GM12874 (cell line): Measurements from ENCODE around the gene MEGF11.

ENCODE experiments used
- CTCF ChIP-seq: IDR thresholded peaks from 2 replicates; pipeline ENCODE4 v1.5.1; 2011; ENCODE audit warnings: low read depth, mild to moderate bottlenecking, control low read depth, low read length, moderate library complexity; ENCODE audit not compliant: insufficient read depth

Gene MEGF11

GRCh38 chr15:65884511-65884910 is 369.0 kb downstream of the MEGF11 start:
- TF ChIP-seq CTCF: no peak

GRCh38 chr15:65883571-65883970 is 370.0 kb downstream of the MEGF11 start:
- TF ChIP-seq CTCF: no peak

DNA sequence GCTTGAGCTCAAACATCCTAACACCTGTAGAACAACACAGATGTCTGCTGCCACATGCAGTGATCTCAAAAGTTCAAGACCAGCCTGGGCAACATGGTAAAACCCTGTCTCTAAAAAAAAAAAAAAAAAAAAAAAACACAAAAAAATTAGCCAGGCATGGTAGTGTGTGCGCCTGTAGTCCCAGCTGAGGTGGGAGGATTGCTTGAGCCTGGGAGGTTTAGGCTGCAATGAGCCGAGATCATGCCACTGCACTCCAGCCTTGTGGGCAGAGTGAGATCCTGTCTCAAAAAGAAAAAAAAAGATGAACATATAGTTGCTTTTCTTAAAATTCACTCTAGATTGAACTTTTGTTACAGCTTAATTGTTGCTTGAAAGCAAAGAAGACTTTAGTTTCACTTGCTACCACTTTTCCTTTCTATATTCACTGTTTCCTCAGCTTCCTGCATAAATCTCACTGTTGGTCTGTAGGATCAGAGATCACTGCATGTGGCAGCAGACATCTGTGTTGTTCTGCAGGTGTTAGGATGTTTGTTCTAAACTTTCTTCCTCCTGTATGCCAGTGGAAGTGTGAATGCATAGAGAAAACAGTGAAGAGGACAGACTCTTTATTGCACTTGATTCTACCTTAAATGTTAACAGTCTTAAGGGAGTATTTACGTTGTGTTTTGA is 371.6 kb downstream of the MEGF11 start:
- no peak for TF ChIP-seq CTCF

GRCh38 chr15:65877749-65878148 is 375.8 kb downstream of the MEGF11 start:
- TF ChIP-seq CTCF: no peak

DNA sequence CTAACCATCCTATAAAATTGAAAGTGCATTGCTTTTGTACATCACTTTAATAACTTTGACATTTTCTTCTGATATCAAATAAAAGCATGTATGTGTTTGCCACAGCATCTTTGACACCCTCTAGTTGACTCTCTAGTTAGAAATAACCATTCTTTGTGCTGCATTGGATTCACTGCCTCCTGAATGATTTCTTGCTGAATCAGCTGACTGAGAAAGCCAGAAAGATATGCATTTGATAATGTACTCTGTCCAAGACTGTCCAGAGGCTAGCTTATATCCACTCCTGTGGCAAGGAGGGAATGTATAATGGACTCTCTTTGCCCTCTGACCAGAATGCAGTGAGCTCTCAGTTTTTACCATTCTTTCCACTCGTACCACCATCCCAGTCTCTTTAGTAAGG is 378.1 kb downstream of the MEGF11 start:
- no peak for TF ChIP-seq CTCF

- no peak for TF ChIP-seq CTCF
Observed at GRCh38 chr15:65873256-65873655, 380.3 kb downstream of the MEGF11 start.

DNA sequence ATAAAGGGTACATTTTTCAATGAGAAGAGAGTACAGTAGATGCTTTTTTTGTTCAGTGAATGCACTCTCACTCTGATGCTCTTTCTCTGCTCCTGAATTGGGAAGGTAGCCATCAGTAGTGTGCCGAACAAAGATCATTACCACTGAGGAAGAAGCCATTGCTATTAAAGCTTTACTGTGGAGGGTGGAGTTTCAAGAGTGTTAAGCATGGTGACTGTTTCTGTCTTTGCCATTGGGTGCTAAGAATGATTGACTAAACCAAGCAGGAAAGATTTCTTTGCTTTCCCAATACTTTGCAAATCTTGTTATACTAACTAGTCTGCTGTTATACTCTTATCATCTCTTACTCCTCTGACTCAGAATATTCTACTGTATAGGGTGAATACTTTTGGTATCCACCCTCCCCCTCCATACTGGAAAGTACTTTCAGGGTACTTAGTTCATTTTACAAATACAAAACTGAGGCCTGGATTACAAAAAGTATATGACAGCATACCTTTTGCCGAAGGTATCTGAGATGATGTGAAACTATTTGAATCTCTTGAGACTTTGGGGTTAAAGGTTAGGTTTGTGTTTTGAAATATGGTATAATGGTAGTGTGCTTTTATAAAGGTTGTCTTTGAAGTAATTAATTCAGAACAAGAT is 382.5 kb downstream of the MEGF11 start:
- TF ChIP-seq CTCF: no peak
